ENCODE results near the gene LRRC27. TPM values are rescaled to one million over a fixed set of nuclear protein-coding genes. Genes with fewer than 3 reads are reported as not detected.
"Not testable (repeated sequence)": the region's sequence is repeated elsewhere in the genome, so short reads cannot be mapped to it uniquely, and the experiment has no call there.

The LRRC27 gene
- total RNA-seq, 4 donors from 2014 or later: 3.1 to 5.8 (median 4.4) TPM

- Histone ChIP-seq H3K4me3 (no peak overlapping the region), H3K9me3 (peaks cover 0 to 6% (median 0%) of the 10 kb centered on the region in 3 donors), H3K27me3 (no peaks in the 10 kb centered on the region), H3K27ac (no peak overlapping the region), H3K36me3 (no peaks in the 10 kb centered on the region), H3K4me1 (peaks cover 0 to 16% (median 9%) of the 10 kb centered on the region in 3 donors)
- 65% methylated on average over 6 of the region's 20 CpGs; no CpG with 5 or more reads in 1 of the 2 donors for WGBS, 2 donors (ENCODE audit: low coverage in 1 of 2)
- TF ChIP-seq POLR2A (IDR thresholded peaks at IDR 0.05): no peak
- TF ChIP-seq EP300 (IDR thresholded peaks at IDR 0.05): no peak
- TF ChIP-seq, protein P1, sequence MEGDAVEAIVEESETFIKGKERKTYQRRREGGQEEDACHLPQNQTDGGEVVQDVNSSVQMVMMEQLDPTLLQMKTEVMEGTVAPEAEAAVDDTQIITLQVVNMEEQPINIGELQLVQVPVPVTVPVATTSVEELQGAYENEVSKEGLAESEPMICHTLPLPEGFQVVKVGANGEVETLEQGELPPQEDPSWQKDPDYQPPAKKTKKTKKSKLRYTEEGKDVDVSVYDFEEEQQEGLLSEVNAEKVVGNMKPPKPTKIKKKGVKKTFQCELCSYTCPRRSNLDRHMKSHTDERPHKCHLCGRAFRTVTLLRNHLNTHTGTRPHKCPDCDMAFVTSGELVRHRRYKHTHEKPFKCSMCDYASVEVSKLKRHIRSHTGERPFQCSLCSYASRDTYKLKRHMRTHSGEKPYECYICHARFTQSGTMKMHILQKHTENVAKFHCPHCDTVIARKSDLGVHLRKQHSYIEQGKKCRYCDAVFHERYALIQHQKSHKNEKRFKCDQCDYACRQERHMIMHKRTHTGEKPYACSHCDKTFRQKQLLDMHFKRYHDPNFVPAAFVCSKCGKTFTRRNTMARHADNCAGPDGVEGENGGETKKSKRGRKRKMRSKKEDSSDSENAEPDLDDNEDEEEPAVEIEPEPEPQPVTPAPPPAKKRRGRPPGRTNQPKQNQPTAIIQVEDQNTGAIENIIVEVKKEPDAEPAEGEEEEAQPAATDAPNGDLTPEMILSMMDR (IDR thresholded peaks at IDR 0.05): no peak
- TF ChIP-seq POLR2AphosphoS5 (IDR thresholded peaks at IDR 0.05): no peak
- no peak for ATAC-seq
These were observed 52.8 kb downstream of the LRRC27 start for GRCh38 chr10:132384618-132385388.

DNA sequence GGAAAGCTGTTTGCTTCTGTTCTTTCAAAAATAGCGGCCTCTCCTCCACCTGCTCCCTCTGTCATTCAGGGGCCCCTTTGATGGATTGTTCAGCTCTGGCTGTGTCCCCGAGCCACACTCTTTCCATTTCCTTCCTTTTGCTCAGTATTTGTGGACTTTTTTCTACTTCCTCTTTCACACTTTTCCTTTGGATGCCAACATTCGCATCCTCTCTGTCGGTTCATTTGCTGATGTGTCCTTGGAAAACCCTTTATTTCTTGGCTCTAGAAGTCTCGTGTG lies 53.3 kb downstream of the LRRC27 start:
- no peak overlapping the region for H3K4me3 ChIP-seq
- TF ChIP-seq EP300 (IDR thresholded peaks at IDR 0.05) (no peak), POLR2A (IDR thresholded peaks at IDR 0.05) (no peak), POLR2AphosphoS5 (IDR thresholded peaks at IDR 0.05) (no peak)
- TF ChIP-seq, protein P1 (IDR thresholded peaks at IDR 0.05): no peak
- H3K27me3 ChIP-seq: no peaks in the 10 kb centered on the region
- H3K27ac ChIP-seq: no peak overlapping the region
- no peak for ATAC-seq
- H3K36me3 ChIP-seq: no peaks in the 10 kb centered on the region
- 47 to 100% methylated on average over 1 to 5 of the region's 5 CpGs for WGBS, 2 donors (ENCODE audit: low coverage in 1 of 2)
- H3K4me1 ChIP-seq: peaks cover 0 to 16% (median 9%) of the 10 kb centered on the region in 3 donors
- H3K9me3 ChIP-seq: peaks cover 0 to 6% (median 0%) of the 10 kb centered on the region in 3 donors

- H3K9me3 ChIP-seq: peaks cover 0 to 6% (median 0%) of the 10 kb centered on the region in 3 donors
- ATAC-seq: no peak
- WGBS, 2 donors (ENCODE audit: low coverage in 1 of 2): 89% methylated on average over 7 of the region's 18 CpGs; no CpG with 5 or more reads in 1 of the 2 donors
- H3K27me3 ChIP-seq: no peaks in the 10 kb centered on the region
- TF ChIP-seq POLR2A (IDR thresholded peaks at IDR 0.05): no peak
- no peak for TF ChIP-seq EP300 (IDR thresholded peaks at IDR 0.05)
- no peak for TF ChIP-seq POLR2AphosphoS5 (IDR thresholded peaks at IDR 0.05)
- TF ChIP-seq, protein P1 (IDR thresholded peaks at IDR 0.05): no peak
- H3K4me3 ChIP-seq: no peak overlapping the region
- H3K36me3 ChIP-seq: no peaks in the 10 kb centered on the region
- no peak overlapping the region for H3K27ac ChIP-seq
- peaks cover 0 to 16% (median 9%) of the 10 kb centered on the region in 3 donors for H3K4me1 ChIP-seq
These were observed 53.9 kb downstream of the LRRC27 start for GRCh38 chr10:132385721-132386418.

- Histone ChIP-seq H3K4me1 (peaks cover 0 to 16% (median 9%) of the 10 kb centered on the region in 3 donors), H3K9me3 (peaks cover 0 to 1% (median 0%) of the 10 kb centered on the region in 3 donors), H3K27me3 (no peaks in the 10 kb centered on the region), H3K4me3 (no peak overlapping the region), H3K36me3 (no peaks in the 10 kb centered on the region), H3K27ac (no peak overlapping the region)
- ATAC-seq: no peak
- WGBS, 2 donors (ENCODE audit: low coverage in 1 of 2): 20 to 93% methylated on average over 1 to 3 of the region's 9 CpGs
- TF ChIP-seq POLR2A (IDR thresholded peaks at IDR 0.05) (no peak), POLR2AphosphoS5 (IDR thresholded peaks at IDR 0.05) (no peak)
- TF ChIP-seq, protein P1 (IDR thresholded peaks at IDR 0.05): no peak
These were observed 54.4 kb downstream of the LRRC27 start for GRCh38 chr10:132386419-132386831.

GRCh38 chr10:132386896-132387295 lies 54.9 kb downstream of the LRRC27 start:
- not testable (repeated sequence) for H3K36me3 ChIP-seq, H3K4me3 ChIP-seq, ATAC-seq, H3K27me3 ChIP-seq, H3K27ac ChIP-seq, H3K9me3 ChIP-seq
- peaks cover 0 to 16% (median 9%) of the 10 kb centered on the region in 3 donors for H3K4me1 ChIP-seq
- no CpG with 5 or more reads among the region's 1 CpG for WGBS, 2 donors (ENCODE audit: low coverage in 1 of 2)
